Measurements from ENCODE around the gene ZCCHC3.

ZCCHC3 gene

GRCh38 chr20:346033-346639, 48.8 kb downstream of the ZCCHC3 start:
- DNase-seq (ENCODE audit: low read depth in 1 of 2, low spot score in 1 of 2) = no peak

- DNase-seq (ENCODE audit: low read depth in 1 of 2, low spot score in 1 of 2) = no peak
Measured at GRCh38 chr20:346640-347316, 49.4 kb downstream of the ZCCHC3 start, which contains the start of gene NRSN2. Gene NRSN2 (plus strand): TSS chr20:347111. CDS start chr20:349644, 2,533 bp downstream.

GRCh38 chr20:347317-347639, 49.9 kb downstream of the ZCCHC3 start:
- DNase-seq (ENCODE audit: low read depth in 1 of 2, low spot score in 1 of 2) = no peak

- peak in 1 of 2 donors; percentile 28 for DNase-seq (ENCODE audit: low read depth in 1 of 2, low spot score in 1 of 2)
Measured at GRCh38 chr20:347640-348484, 50.5 kb downstream of the ZCCHC3 start.

GRCh38 chr20:348972-349841, 51.8 kb downstream of the ZCCHC3 start:
- no peak for DNase-seq (ENCODE audit: low read depth in 1 of 2, low spot score in 1 of 2)
